Measurements from ENCODE around the gene OR6M1. TPM values are rescaled to one million over a fixed set of nuclear protein-coding genes. Genes with fewer than 3 reads are reported as not detected.

OR6M1 gene, protein sequence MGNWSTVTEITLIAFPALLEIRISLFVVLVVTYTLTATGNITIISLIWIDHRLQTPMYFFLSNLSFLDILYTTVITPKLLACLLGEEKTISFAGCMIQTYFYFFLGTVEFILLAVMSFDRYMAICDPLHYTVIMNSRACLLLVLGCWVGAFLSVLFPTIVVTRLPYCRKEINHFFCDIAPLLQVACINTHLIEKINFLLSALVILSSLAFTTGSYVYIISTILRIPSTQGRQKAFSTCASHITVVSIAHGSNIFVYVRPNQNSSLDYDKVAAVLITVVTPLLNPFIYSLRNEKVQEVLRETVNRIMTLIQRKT
- not detected in 5 replicates for total RNA-seq (2022; extraction: Qiagen RNA extraction; ENCODE audit: low read depth)

DNA sequence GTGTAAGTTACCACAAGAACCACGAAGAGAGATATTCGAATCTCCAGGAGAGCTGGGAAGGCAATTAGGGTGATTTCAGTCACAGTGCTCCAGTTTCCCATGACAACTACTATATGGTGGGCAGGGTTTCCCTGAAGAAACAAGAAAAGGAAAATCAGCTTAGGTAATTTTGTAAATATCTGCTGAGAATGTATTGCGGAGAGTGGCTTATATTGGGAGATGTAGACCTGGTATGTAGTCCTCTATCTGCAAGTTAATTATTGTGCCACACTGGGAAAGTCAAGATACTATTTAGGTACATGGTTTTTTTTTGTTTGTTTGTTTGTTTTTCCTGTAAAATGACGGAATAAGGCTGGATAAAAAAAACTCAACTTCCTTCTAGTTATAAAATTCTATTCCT, at the start of gene OR6M1:
Gene OR6M1, minus strand, starts transcription at position 101 of the 400 bp plus-strand sequence. Its CDS starts 0 bp downstream, at position 101.

Other genes with a start within 250 kb of the OR6M1 start
- gene SCN3B, start 151.7 kb downstream of the OR6M1 start, total RNA-seq (2022; extraction: Qiagen RNA extraction; ENCODE audit: low read depth), result 0.10 to 0.25 TPM (median 0.15 TPM) in 5 replicates
- 10.1 to 11.7 TPM (median 10.9 TPM) in 5 replicates for gene ZNF202, start 64.7 kb downstream of the OR6M1 start, total RNA-seq (2022; extraction: Qiagen RNA extraction; ENCODE audit: low read depth)
- not detected in 5 replicates for gene OR6X1, start 51.8 kb downstream of the OR6M1 start, total RNA-seq (2022; extraction: Qiagen RNA extraction; ENCODE audit: low read depth)
- not detected in 5 replicates for gene TMEM225, start 79.3 kb upstream of the OR6M1 start, total RNA-seq (2022; extraction: Qiagen RNA extraction; ENCODE audit: low read depth)
- not detected in 5 replicates for gene OR8D4, start 95.8 kb upstream of the OR6M1 start, total RNA-seq (2022; extraction: Qiagen RNA extraction; ENCODE audit: low read depth)
- not detected in 5 replicates for gene OR4D5, start 133.3 kb upstream of the OR6M1 start, total RNA-seq (2022; extraction: Qiagen RNA extraction; ENCODE audit: low read depth)
- gene OR6T1, start 137.5 kb upstream of the OR6M1 start, total RNA-seq (2022; extraction: Qiagen RNA extraction; ENCODE audit: low read depth), result not detected in 5 replicates
- not detected in 5 replicates for gene OR10S1, start 171.4 kb upstream of the OR6M1 start, total RNA-seq (2022; extraction: Qiagen RNA extraction; ENCODE audit: low read depth)
- gene OR10G6, start 188.8 kb upstream of the OR6M1 start, total RNA-seq (2022; extraction: Qiagen RNA extraction; ENCODE audit: low read depth), result not detected in 5 replicates
- not detected in 5 replicates for gene OR10G4, start 206.6 kb upstream of the OR6M1 start, total RNA-seq (2022; extraction: Qiagen RNA extraction; ENCODE audit: low read depth)
- not detected in 5 replicates for gene OR10G9, start 216.7 kb upstream of the OR6M1 start, total RNA-seq (2022; extraction: Qiagen RNA extraction; ENCODE audit: low read depth)
- gene OR10G8, start 220.4 kb upstream of the OR6M1 start, total RNA-seq (2022; extraction: Qiagen RNA extraction; ENCODE audit: low read depth), result not detected in 5 replicates
- not detected in 5 replicates for gene OR10G7, start 235.0 kb upstream of the OR6M1 start, total RNA-seq (2022; extraction: Qiagen RNA extraction; ENCODE audit: low read depth)